ENCODE data around the gene ARHGEF28.

Gene ARHGEF28

DNA sequence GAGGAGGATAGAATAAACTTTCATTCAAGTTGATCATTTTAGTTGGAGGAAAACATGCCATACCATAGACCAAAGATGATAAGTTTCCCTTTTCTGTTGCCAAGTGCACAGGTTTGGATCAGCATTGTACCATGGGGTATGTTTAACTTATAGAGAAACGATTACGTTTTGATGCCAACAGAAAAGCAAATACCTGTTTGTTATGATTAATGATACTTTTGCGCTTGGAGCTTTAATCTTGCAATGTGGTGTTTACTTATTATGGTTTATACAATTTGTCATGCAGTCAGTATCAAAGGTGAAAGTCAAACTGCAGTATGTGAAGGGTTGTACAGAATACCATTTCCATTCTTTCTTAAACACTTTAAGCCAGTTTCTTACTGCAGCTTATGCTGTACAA lies 13.2 kb upstream of the ARHGEF28 start:
- H3K4me2 ChIP-seq (ENCODE audit: low read length), result no peak overlapping the region
- no peaks in the 10 kb centered on the region for H3K27me3 ChIP-seq (ENCODE audit: control insufficient read depth, low read length)
- no peaks in the 10 kb centered on the region for H3K9me3 ChIP-seq (ENCODE audit: control insufficient read depth, insufficient read depth, low read length)
- H4K20me1 ChIP-seq (ENCODE audit: control insufficient read depth, insufficient read depth, low read depth, low read length), result no peaks in the 10 kb centered on the region
- H3K4me3 ChIP-seq (ENCODE audit: low read length), result no peak overlapping the region
- H3K9me2 ChIP-seq (replicated peaks; ENCODE audit: control insufficient read depth, low read length), result no peaks in the 10 kb centered on the region
- TF ChIP-seq CTCF (IDR thresholded peaks at IDR 0.05; ENCODE audit: low read depth, low read length, poor library complexity, severe bottlenecking) (no peak), EZH2phosphoT487 (IDR thresholded peaks at IDR 0.05; ENCODE audit: borderline replicate concordance, low read length) (no peak)
- no peaks in the 10 kb centered on the region for H3K79me2 ChIP-seq (ENCODE audit: control insufficient read depth, low read length)
- H3K36me3 ChIP-seq (ENCODE audit: control insufficient read depth, low read length), result no peaks in the 10 kb centered on the region
- H3K4me1 ChIP-seq (ENCODE audit: control insufficient read depth, low read length), result no peaks in the 10 kb centered on the region
- H3K27ac ChIP-seq (ENCODE audit: low read depth, low read length), result no peak overlapping the region
- no peaks in the 10 kb centered on the region for H3F3A ChIP-seq (ENCODE audit: control insufficient read depth, insufficient read depth)

GRCh38 chr5:73615085-73615484 lies 10.9 kb upstream of the ARHGEF28 start:
- no peaks in the 10 kb centered on the region for H3K4me1 ChIP-seq (ENCODE audit: control insufficient read depth, low read length)
- H3K27ac ChIP-seq (ENCODE audit: low read depth, low read length), result no peak overlapping the region
- no peak overlapping the region for H3K4me2 ChIP-seq (ENCODE audit: low read length)

DNA sequence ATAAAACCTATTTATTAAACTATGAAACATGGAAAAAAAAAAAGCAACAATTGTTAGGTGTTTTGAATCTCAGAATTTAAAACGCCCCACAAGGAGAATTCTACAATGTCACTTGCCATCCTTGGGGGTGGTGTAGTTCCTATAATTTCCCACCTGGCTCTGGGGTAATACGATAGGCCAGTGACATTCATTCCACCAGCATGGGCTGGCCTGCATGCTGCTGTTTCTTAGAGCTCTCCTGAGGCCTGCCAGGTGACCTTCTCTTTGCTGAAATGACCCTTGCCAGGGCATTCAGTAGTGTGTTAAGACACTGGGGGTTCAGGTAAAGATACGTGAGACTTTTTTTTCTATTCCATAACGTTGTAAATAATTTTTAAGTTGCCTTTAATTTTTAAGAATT lies 10.0 kb upstream of the ARHGEF28 start:
- no peak overlapping the region for H3K27ac ChIP-seq (ENCODE audit: low read depth, low read length)
- no peaks in the 10 kb centered on the region for H3K4me1 ChIP-seq (ENCODE audit: control insufficient read depth, low read length)
- no peak overlapping the region for H3K4me3 ChIP-seq (ENCODE audit: low read length)
- H3F3A ChIP-seq (ENCODE audit: control insufficient read depth, insufficient read depth), result no peaks in the 10 kb centered on the region
- H3K4me2 ChIP-seq (ENCODE audit: low read length), result no peak overlapping the region
- H3K9me3 ChIP-seq (ENCODE audit: control insufficient read depth, insufficient read depth, low read length), result no peaks in the 10 kb centered on the region
- peaks cover 4% of the 10 kb centered on the region; the same call in 1 of the 2 replicates for H3K27me3 ChIP-seq (ENCODE audit: control insufficient read depth, low read length)
- no peaks in the 10 kb centered on the region for H3K36me3 ChIP-seq (ENCODE audit: control insufficient read depth, low read length)
- no peaks in the 10 kb centered on the region for H4K20me1 ChIP-seq (ENCODE audit: control insufficient read depth, insufficient read depth, low read depth, low read length)
- H3K79me2 ChIP-seq (ENCODE audit: control insufficient read depth, low read length), result no peaks in the 10 kb centered on the region
- no peaks in the 10 kb centered on the region for H3K9me2 ChIP-seq (replicated peaks; ENCODE audit: control insufficient read depth, low read length)
- TF ChIP-seq EZH2phosphoT487 (IDR thresholded peaks at IDR 0.05; ENCODE audit: borderline replicate concordance, low read length) (no peak), CTCF (IDR thresholded peaks at IDR 0.05; ENCODE audit: low read depth, low read length, poor library complexity, severe bottlenecking) (no peak)

More at GRCh38 chr5:73615085-73615484, 10.9 kb upstream of the ARHGEF28 start:
- TF ChIP-seq CTCF (IDR thresholded peaks at IDR 0.05; ENCODE audit: low read depth, low read length, poor library complexity, severe bottlenecking), result no peak
- no peak for TF ChIP-seq EZH2phosphoT487 (IDR thresholded peaks at IDR 0.05; ENCODE audit: borderline replicate concordance, low read length)
- Histone ChIP-seq H3K79me2 (ENCODE audit: control insufficient read depth, low read length) (no peaks in the 10 kb centered on the region), H4K20me1 (ENCODE audit: control insufficient read depth, insufficient read depth, low read depth, low read length) (no peaks in the 10 kb centered on the region), H3K27me3 (ENCODE audit: control insufficient read depth, low read length) (peaks cover 4% of the 10 kb centered on the region; the same call in 1 of the 2 replicates), H3K36me3 (ENCODE audit: control insufficient read depth, low read length) (no peaks in the 10 kb centered on the region), H3F3A (ENCODE audit: control insufficient read depth, insufficient read depth) (no peaks in the 10 kb centered on the region), H3K4me3 (ENCODE audit: low read length) (no peak overlapping the region), H3K9me3 (ENCODE audit: control insufficient read depth, insufficient read depth, low read length) (no peaks in the 10 kb centered on the region), H3K9me2 (replicated peaks; ENCODE audit: control insufficient read depth, low read length) (no peaks in the 10 kb centered on the region)

All from DOHH2 (cell line).